ENCODE measurements around the gene GLIS1. TPM values are rescaled to one million over a fixed set of nuclear protein-coding genes. Genes with fewer than 3 reads are reported as not detected.

The GLIS1 gene
- total RNA-seq, 4 donors from 2014 or later, result 0.63 to 2.4 (median 1.0) TPM

DNA sequence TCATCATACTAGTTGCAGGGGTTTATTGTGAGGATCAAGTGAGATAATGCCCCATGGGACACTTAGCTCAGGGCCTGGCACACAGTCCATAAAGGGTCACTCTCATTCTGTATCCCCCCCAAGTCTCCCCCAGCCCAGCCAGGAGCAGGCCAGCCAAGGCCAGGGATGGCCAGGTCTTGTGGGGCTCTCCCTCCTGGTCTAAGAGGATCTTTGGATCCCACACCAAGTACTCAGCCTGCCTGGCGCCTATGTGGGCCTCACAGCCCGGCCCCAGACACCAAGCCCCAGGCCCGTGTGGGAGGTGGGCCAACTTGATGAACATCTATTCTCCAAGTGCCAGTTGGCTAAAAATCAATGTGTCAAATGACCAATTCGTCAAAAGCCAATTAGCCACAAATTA lies 117.8 kb downstream of the GLIS1 start:
- TF ChIP-seq POLR2A (IDR thresholded peaks at IDR 0.05), result no peak

GRCh38 chr1:53620061-53620855 lies 118.7 kb downstream of the GLIS1 start:
- intact Hi-C loops (cut with DNase I; ENCODE audit: low total_unique reads), result no loop called here
- TF ChIP-seq POLR2A (IDR thresholded peaks at IDR 0.05), result no peak
- TF ChIP-seq, protein P1, sequence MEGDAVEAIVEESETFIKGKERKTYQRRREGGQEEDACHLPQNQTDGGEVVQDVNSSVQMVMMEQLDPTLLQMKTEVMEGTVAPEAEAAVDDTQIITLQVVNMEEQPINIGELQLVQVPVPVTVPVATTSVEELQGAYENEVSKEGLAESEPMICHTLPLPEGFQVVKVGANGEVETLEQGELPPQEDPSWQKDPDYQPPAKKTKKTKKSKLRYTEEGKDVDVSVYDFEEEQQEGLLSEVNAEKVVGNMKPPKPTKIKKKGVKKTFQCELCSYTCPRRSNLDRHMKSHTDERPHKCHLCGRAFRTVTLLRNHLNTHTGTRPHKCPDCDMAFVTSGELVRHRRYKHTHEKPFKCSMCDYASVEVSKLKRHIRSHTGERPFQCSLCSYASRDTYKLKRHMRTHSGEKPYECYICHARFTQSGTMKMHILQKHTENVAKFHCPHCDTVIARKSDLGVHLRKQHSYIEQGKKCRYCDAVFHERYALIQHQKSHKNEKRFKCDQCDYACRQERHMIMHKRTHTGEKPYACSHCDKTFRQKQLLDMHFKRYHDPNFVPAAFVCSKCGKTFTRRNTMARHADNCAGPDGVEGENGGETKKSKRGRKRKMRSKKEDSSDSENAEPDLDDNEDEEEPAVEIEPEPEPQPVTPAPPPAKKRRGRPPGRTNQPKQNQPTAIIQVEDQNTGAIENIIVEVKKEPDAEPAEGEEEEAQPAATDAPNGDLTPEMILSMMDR (IDR thresholded peaks at IDR 0.05), result no peak

More for the DNA sequence above, 117.8 kb downstream of the GLIS1 start:
- intact Hi-C loops (cut with DNase I; ENCODE audit: low total_unique reads), result no loop called here
- no peak overlapping the region for H3K4me3 ChIP-seq (ENCODE audit: low read depth, poor library complexity, severe bottlenecking)
- 62 to 80% methylated on average over 4 of the region's 4 CpGs for WGBS, 2 donors
- DNase-seq (ENCODE audit: low spot score in 2 of 2), result peak in 1 of 2 donors; percentile 49

DNA sequence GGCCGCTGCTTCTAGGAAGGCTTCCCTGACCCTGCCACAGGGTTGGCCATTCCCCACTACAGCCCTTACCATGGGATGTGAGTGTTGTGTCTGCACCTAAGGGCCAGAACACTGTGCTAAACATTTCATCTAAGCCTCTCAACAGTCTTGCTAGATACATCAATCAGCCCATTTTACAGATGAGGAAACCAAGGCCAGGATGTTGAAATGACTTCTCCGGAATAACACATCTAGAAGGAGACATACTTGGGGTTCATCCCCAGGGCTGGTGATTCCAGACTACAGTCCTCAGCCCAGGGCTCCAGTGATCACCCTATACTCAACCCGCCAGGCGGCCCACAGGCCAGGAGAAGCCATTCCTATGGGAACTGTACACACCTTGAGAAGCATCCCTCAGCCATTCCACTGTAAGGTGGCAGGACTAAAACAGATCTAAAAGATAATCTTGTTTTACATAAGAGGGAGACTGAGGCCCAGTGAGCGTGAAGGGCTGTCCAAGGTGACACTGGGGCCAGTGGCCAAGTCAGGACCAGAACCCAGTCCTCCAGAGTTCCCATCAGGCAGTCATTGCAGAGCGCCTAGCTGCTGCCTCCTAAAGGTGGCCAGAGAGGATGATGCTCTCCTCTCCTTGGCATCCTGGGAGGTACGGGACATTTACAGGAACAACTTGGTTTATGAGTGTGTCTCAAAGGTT lies 119.5 kb downstream of the GLIS1 start:
- TF ChIP-seq POLR2A (IDR thresholded peaks at IDR 0.05), result no peak
- TF ChIP-seq, protein P1 (IDR thresholded peaks at IDR 0.05), result no peak
- WGBS, 2 donors, result 95% methylated on average over 7 of the region's 7 CpGs
- DNase-seq (ENCODE audit: low spot score in 2 of 2), result peak in 1 of 2 donors; percentile 60
- intact Hi-C loops (cut with DNase I; ENCODE audit: low total_unique reads), result no loop called here
- no peak overlapping the region for H3K4me3 ChIP-seq (ENCODE audit: low read depth, poor library complexity, severe bottlenecking)

More at GRCh38 chr1:53620061-53620855, 118.7 kb downstream of the GLIS1 start:
- no peak overlapping the region for H3K4me3 ChIP-seq (ENCODE audit: low read depth, poor library complexity, severe bottlenecking)
- peak in 1 of 2 donors; percentile 75 for DNase-seq (ENCODE audit: low spot score in 2 of 2)
- 89 to 90% methylated on average over 22 of the region's 22 CpGs for WGBS, 2 donors

GRCh38 chr1:53618500-53619366 lies 120.2 kb downstream of the GLIS1 start:
- peak in 1 of 2 donors; percentile 80 for DNase-seq (ENCODE audit: low spot score in 2 of 2)
- no peak for TF ChIP-seq POLR2A (IDR thresholded peaks at IDR 0.05)
- TF ChIP-seq, protein P1 (IDR thresholded peaks at IDR 0.05), result no peak
- no peak overlapping the region for H3K4me3 ChIP-seq (ENCODE audit: low read depth, poor library complexity, severe bottlenecking)
- intact Hi-C loops (cut with DNase I; ENCODE audit: low total_unique reads), result no loop called here
- WGBS, 2 donors, result 72 to 94% methylated on average over 2 to 4 of the region's 4 CpGs

- TF ChIP-seq, protein P1 (IDR thresholded peaks at IDR 0.05), result no peak
- no peak for TF ChIP-seq POLR2A (IDR thresholded peaks at IDR 0.05)
- DNase-seq (ENCODE audit: low spot score in 2 of 2), result peak in 1 of 2 donors; percentile 72
- 65 to 88% methylated on average over 4 of the region's 4 CpGs for WGBS, 2 donors
- no peak overlapping the region for H3K4me3 ChIP-seq (ENCODE audit: low read depth, poor library complexity, severe bottlenecking)
- intact Hi-C loops (cut with DNase I; ENCODE audit: low total_unique reads), result no loop called here
Measured at GRCh38 chr1:53617851-53618499, 121.0 kb downstream of the GLIS1 start.

Measured in lower leg skin (tissue), 4 donors.